T-helper 2 cell (primary cell): ENCODE results near the gene MESP2.
"Not testable (repeated sequence)": the region's sequence is repeated elsewhere in the genome, so short reads cannot be mapped to it uniquely, and the experiment has no call there.

ENCODE experiments used
- DNase-seq, 5 experiments: peaks; one replicate each; pipeline versions ENCODE4 v3.0.0 to v3.0.0-alpha.2; 2012 to 2022

Gene MESP2

DNA sequence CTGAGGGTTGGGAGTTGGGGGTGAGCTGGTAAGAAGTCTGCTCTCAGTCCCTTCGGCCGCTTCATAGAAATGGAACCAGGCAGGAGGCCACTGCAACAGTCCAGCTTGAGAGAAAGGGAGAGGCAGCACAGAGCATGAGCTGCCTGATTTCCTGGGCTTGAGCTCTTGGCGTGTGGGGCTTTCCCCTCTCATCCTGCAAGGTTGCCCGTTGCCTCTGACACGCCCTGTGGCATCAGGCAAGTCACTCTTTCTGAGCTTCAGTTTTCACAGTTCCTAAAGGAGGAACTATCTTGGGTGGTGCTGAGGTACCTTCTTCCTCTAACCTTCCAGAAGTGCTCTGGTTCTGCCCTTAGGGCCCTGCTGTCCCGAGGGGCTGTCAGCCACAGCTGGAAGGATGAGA lies 4.9 kb downstream of the MESP2 start:
- DNase-seq: no peak

DNA sequence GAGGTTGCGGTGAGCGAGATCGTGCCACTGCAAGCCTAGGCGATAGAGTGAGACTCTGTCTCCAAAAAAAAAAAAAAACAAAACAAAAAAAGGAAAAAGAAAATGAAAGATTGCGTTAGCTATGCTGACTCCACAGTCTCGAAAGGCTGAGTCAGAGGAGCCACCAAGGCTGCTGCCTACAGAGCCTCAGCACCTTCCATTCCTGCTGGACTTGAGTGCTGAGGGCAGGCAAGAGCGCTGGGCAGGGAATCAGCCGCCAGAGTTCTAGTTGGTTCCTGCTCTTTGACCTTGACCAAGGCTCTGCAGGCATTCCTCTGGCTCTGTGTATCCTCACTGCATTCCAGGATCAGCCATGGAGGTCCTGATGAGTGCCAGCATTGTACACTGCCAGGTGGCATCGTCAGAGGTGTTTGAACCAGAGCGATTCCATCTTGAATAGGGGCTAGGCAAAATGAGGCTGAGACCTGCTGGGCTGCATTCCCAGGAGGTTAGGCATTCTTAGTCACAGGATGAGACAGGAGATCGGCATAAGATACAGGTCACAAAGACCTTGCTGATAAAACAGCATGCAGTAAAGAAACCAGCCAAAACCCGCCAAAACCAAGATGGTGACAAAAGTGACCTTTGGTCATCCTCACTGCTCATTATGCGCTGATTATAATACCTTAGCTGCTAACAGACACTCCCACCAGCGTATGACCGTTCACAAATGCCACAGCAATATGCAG lies 5.9 kb downstream of the MESP2 start:
- no peak for DNase-seq

DNA sequence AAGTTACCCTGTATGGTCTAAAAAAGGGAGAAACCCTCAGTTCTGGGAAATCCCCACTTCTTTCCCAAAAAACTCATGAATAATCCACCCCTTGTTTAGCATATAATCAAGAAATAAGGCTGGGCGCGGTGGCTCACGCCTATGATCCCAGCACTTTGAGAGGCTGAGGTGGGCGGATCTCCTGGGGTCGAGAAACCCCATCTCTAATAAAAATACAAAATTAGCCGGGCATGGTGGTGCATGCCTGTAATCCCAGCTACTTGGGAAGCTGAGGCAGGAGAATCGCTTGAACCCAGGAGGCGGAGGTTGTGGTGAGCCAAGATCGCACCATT lies 6.5 kb downstream of the MESP2 start:
- not testable (repeated sequence) for DNase-seq

DNA sequence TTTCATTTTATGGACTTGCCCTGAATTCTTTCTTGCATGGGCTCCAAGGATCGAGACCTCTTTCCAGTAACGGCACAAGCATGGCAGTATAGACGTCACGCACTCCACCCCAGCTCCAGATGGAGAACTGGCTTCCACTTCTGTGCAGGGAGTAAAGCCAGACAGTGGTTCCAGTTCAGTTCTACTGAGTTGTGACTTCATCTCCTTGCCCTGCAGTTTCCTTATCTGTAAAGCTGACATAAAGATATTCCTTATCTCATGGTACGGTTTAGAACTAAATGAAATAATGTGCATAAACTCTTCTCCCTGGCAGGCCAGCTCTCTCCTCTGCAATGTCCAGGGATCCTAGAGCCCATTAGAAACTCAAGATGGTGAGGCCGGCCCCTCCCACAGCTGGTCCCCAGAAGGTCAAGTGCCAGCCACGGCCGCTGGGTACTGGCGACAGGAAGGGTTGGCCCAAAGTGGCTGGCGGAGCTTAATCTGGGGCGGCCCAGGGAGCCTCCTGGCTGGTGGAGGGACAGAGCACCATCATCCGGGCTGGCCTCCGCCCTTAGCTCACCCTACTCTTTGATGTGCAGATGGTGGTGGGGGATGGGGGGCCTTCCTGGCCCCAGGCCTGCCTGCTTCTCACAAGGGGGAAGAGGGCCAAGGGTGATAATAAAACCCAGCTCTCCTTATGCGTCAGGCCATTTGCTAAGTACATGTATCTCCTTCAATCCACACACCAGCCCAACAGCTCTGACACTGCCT lies 7.2 kb downstream of the MESP2 start:
- no peak for DNase-seq

DNA sequence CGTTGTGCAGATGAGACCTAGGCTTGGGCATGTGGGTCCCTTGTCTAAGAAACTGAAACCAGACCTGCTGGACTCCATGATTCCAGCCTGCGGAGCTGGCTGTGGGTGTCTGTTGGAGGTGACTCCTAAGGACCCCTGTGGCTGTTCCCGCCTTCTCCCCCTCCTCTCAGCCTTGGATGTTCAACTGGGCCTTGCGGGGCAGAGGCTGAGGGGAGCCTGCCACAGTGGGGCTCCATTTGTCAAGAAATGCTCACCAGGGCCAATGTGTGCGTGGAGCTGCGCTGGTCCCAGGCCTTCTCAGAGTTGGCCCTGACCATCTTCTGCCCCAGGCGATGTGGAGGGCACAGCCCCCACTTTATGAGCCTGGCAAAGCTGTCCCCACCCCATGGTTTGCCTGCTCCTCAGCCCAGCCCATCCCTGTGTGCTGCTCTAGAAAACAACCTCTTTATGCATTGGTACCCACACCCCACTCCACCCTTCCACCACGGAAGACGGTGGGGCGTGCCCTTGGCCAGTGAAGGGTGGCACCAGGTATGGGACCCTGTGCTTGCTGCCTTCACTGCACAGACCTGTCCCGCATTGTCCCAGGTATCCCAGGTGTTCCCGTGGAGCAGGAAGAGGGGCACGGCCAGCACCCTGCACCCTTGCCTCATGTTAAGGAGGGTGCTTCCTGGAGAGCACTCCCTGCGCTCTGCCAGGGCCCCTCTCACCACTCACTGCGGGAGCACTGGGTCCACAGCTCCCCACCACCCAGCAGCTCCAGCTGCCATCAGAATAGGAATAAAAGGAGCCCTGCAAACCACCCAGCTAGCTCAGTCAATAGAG lies 7.9 kb downstream of the MESP2 start:
- DNase-seq: no peak

DNA sequence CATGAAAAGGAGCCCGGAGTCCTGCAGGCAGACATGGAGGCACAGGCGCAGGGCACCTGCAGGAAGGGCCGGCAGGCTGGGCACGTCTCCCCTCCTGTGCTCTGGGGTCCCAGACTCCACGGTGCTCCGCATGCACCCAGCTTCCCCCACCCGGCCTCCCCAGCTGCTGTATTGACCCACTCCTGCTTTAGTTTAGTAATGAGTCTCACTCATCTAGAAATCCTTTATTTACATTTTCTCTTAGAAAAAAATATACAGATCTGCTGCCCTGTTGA lies 8.5 kb downstream of the MESP2 start:
- DNase-seq: no peak

DNA sequence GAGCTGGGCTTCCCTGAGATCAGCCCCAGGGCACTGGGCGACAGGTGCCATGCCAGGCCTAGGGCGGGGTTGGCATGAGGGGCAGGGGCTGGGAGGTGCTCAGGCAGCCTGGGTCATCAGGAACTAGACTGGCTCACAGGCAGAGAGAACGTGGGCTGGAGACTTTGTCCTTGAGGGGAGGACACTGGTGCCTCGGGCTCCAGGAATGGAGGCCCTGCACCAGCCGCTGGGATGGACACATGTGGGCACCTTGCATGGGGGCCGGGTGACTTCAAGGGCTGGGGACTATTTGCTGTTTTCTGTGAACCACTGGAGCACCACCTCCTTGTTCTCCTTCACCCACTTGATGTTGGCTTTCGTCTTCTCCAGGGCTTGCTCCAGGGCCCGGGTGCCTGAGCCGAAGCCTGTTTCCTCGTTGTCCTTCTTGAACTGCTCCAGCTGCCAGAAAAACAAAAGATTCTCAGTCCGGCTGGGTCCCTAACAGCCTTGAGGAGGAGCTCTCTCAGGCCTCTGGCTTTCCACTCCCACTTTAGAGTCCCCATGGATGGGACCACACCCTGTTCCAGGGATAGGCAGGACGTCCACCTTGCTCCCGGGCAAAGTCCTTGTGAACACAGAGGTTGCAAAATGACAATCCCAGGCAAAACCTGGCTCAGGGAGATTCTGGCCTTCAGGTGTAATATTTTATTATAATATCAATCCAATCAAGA lies 9.1 kb downstream of the MESP2 start:
- DNase-seq: no peak

DNA sequence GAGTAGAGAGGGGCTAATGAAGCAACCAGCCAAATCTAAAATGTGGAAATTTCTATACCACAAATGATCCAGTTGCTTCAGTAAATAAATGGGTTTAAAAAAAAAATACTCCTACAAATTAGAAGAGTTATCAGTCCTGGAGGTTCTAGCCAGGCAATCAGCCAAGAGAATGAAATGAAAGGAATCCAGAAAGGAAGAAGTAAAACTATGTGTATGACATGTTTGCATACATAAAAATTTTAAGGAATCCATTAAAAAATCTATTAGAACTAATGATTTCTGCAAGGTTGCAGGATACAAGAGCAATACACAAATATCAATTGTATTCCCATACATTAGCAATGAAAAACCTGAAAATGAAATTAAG lies 9.6 kb downstream of the MESP2 start:
- DNase-seq: no peak

DNA sequence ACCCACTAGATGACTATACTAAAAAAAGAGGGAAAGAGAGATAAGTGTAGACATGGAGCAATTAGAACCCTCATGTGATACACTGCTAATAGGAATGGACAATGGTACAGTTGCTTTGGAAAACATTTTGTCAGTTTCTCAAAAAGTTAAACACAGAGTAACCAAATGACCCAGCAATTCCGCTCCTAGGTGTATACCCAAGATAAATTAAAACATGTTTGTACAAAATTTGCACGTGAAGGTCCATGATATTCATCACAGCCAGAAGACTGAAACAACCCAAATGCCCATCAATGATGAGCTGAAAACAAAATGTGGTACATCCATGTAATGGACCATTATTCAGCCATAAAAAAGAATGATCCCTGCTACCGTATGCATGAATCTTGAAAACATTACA lies 11.8 kb downstream of the MESP2 start:
- no peak for DNase-seq

DNA sequence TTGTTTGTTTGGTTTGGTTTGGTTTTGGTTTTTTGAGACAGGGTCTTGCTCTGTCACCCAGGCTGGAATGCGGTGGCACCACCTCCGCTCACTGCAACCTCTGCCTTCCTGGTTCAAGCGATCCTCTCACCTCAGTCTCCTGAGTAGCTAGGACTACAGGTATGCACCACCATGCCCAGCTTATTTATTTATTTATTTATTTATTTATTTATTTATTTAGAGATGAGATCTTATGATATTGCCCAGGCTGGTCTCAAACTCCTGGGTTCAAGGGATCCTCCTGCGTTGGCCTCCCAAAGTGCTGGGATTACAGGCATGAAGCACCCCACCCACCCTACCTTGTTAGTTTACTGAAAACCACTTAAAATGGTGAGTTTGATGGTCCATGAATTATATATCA lies 12.5 kb downstream of the MESP2 start:
- DNase-seq: not testable (repeated sequence)

DNA sequence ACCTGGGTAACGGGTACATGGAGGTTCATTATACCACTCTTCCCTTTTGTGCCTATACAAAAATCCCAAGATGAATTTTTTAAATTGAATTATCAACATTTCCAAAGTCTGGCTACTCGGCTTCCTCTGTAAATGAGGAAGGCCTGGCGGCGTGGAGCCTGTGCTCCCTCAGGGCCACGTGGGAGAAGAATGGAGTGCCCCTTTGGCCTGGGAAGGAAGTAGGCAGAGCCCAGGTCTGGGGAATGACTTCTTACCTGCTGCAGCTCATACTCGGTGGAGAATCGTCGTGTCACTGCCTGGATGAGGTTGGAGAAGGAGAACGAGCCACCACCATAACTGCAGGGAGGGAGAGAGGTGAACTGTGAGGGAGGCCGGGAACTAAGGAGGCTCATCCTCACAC lies 14.1 kb downstream of the MESP2 start:
- DNase-seq: no peak

DNA sequence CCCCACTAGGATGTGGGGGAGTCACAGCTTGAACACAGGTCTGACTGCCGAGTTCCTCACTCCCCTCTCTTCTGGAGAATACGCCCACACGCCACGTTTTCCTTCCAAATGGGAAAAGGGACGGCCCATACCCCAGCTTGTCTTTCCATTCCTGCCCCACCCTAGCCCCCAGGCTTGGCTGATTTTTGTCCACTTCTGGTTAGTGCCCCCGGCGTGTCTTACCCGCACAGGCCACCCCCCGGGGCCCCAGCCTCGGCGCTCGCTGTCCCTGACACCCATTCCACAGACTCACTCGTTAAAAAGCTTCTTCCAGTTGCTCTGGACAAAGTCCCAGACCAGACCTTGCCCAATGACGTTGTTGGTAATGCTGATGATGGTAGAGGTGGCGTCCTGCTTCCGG lies 14.5 kb downstream of the MESP2 start:
- no peak for DNase-seq

DNA sequence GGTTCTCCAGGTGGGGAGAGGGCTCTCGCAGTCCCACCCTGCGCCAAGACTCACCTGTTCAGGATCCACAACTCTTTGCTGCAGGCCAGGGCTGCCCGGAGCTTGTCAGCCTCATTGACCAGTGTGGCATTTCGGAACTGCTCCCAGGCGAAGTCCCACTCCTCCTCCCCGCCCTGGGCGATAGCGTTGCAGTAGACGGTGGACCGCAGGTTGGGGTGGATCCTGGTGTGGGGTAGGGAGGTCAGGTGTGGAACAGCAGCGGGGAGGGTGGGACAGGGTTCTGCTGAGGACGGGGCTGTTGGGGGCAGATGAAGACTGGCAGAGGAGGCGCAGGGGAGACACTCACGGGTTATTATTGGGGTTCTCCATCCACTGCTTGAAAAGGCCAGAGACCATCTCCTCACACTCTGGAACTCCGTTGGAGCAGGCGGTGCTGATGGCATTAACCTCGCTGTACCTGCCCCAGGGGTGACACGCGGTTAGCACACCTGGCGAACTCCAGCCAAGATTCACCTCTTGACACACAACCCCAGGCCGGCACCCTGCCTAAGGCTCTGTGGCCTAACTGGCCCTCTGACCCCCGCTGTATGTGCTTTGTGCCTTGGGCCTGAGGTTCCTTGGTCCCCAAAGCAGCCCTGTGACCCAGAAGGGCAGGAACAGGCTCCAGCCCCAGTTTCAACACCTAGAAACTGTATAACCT lies 16.1 kb downstream of the MESP2 start:
- DNase-seq: no peak

DNA sequence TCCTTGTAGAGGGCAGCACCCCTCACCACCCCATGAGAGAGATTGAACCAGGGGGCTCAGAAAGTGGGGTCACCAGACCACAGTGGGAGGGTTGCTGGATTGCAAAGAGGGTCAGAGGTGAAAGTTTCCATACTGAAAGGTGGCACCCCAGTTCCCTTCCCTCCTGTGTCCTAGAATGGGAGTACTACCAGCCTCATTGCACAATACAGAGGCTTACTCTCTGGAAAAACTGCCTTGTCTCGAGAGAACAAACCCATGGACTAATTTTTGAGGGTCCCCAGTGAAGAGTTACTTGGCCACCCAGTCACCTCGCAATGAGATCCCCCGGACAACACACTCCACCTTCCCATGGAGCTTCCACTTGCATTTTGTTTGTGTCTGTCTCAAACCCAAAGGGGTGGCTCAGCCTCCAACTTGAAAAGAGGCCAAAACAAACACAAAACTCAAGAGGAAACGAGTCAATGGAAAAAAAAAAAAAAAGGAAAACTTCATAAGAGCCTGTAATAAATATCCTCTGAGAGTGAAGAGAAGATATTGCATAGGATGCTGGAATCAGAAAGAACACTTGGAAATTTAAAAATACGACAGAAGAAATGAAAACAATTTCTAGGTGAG lies 18.6 kb downstream of the MESP2 start:
- no peak for DNase-seq

DNA sequence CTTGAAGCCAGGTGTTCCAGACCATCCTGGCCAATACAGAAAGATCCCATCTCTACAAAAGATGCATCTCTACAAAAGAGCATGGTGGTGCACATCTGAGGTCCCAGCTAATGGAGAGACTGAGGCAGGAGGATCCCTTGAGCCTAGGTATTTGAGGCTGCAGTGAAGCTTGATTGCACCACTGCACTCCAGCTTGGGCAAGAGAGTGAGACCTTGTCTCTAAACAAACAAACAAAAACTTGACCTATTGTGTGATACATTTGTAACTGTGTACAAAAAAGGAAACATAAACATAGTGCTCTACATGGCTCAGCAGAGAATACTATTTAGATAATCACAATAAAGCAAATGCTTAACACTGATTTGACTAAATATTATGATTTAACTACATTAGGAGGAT lies 19.9 kb downstream of the MESP2 start:
- DNase-seq: no peak

DNA sequence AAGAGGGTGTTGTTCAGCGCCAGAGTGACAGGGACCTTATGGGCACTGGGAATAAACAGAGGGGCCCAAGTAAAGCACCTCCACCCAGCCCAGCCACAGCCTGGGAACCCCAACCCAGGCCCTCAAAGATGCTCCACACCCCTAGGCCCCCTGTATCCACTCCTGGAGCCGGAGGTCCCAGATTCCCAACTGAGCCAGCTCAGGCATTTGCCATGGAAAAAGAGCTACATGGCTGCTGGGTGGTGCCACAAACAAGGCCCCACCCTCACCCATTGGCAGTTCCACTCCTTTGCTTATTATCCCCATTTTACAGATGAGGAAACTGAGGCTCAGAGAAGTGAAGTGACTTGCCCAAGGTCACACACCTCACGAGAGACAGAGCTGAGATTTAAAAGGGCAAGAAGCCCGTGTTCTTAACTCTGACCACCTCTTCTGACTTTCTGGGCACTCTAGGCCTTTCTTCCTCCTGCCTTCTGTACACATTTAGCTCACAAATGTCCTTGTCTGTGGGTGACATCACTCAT lies 21.6 kb downstream of the MESP2 start:
- no peak for DNase-seq

DNA sequence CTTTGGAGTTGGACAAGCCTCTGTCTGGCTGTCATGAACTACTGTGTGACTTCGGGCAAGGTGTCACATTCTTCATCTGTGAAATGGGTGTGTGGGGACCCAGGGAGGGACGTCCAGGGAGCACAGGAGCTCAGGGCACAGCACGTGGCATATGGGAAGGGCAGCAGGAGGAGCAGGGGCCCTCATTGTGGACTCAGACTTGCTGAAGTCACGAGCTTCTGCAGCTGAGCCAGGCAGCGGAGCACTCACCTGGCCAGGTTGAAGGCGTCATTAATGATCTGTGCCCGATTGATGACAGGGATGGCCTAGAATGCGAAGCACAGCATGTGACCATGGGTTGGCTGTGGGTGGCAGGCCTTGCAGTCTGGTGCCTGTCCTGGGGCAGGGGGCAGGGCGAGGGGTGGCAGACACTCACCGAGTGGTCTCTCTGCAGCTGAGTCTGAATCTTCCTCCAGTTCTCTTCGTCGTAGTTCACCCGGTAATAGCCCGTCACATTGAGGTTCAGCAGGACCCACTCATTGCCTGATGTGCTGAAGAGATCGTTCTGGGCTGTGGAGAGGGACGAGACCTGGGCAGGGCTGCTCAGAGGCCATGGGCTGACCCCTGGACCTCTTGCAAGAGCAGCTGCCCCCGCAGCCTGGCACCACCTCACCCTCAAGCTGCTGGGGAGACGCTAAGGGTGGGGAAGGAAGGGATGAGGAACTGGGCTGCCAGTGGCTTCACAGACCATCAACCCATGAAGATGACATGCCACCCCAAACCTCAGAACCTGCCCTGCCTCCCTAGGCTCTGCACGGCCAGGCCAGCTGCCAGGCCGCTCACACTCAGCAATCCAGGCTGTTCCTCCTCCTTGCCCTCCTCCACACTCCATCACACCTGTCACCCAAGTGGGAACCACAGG lies 23.1 kb downstream of the MESP2 start:
- DNase-seq: no peak

DNA sequence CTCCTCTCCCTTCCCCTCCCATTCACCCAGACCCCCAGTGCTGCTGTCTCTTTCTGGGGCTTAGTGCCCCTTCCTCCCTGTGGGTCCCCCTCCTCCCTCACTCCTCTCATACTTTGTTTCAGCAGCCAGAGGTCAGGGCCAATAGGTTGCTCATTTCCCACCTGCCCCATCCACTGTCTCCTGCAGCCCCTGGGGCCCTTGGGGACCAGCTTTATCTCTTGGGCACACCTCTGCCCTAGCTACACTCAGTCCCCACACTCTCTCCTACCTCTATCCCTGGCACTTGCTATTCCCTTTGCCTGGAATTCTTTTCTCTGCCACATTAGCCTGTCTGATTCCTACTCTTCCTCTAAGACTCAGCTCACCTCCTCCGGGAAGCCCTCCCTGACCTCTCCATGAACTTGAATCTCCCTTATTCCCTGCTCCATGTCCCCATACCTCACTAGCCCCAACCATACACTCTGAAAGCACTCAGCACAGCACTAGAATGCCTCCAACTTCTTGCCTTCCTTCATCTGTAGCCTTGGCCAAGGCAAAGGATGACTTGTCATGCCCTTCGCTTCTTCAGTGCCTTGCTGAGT lies 23.9 kb downstream of the MESP2 start:
- DNase-seq: no peak

DNA sequence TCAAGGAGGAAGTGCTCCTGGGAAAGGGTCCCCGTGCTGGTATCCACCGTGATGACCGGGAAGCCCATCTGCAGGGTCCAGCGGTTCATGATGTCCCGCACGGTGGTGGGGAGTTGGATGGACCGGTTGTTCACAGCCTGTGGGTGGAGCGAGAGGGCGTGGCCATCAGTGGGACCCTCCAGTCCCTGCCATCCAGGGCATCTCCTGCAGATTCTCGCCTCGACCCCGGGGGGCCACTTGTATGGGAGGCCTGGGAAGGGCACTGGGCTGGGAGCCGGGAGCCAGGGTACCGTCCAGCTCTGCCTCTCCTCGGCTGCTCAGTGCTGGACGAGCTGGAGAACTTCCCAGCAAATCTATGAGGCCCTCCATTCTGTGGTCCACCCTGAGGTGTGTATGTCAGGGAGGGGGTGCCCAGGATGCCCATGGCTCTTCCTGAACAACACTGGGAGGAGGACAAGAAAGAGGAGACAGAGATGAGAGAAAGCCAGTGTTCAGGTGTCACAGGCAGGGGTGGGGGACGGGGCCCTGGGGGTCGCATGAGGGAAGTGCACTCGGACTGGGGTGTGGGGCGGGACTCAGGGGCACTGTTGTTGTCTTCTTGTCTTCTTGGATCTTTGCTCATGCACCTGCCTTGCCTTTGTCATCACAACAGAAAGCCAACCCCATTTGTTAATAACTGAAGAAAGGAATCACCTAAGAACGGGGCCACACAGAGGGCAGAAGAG lies 25.5 kb downstream of the MESP2 start:
- DNase-seq: no peak
